Panc1 (cell line): ENCODE data around the gene TEK. TPM values are rescaled to one million over a fixed set of nuclear protein-coding genes. Genes with fewer than 3 reads are reported as not detected.

ENCODE experiments used
- ATAC-seq: fragments of 200-7000 bp; cut with Tn5 transposase; 2 replicates; pipeline ENCODE4 v1.9.1; 2020; ENCODE audit warnings: mild to moderate bottlenecking, moderate library complexity
- BruUV-seq: library from RNA; stranded (reverse); fragments of 400-500 nt; replicated peaks from 2 replicates; lab custom pipeline; 2021; lab: Mats Ljungman, UMichigan
- CTCF ChIA-PET: fragments of 300-600 bp; sonication (Branson Sonifier 250); formaldehyde crosslinking; loops from one replicate; lab custom pipeline; 2022; ENCODE audit warnings: antibody characterized with exemption; lab: Charles Lee
- POLR2A ChIA-PET: fragments of 300-600 bp; sonication (Branson Sonifier 250); formaldehyde crosslinking; loops from one replicate; lab custom pipeline; 2022; ENCODE audit warnings: antibody characterized with exemption; lab: Charles Lee
- DNase-seq: peaks from one replicate; pipeline ENCODE4 v3.0.0-alpha.2; 2010; ENCODE audit warnings: low read depth, low spot score
- H3K27ac ChIP-seq: 2 replicates; pipeline ENCODE4 v1.5.1; 2011; ENCODE audit warnings: mild to moderate bottlenecking, low read length, inconsistent platforms
- H3K27me3 ChIP-seq: fragments of 200-500 bp; sonication (Bioruptor generic); 2 replicates; pipeline ENCODE4 v1.6.0; 2014; ENCODE audit warnings: low read length, inconsistent platforms; ENCODE audit not compliant: control insufficient read depth, insufficient read depth
- H3K36me3 ChIP-seq: fragments of 200-500 bp; sonication (Bioruptor generic); 2 replicates; pipeline ENCODE4 v1.5.1; 2014; ENCODE audit warnings: inconsistent platforms, mild to moderate bottlenecking, low read length, moderate library complexity; ENCODE audit not compliant: control insufficient read depth, insufficient read depth
- H3K4me1 ChIP-seq: 2 replicates; pipeline ENCODE4 v1.5.1; 2011; ENCODE audit warnings: inconsistent platforms, mild to moderate bottlenecking, low read length, moderate library complexity; ENCODE audit not compliant: control insufficient read depth, insufficient read depth
- H3K4me3 ChIP-seq, 2 experiments: 2 replicates each; pipeline ENCODE4 v1.5.1; 2011 to 2012; ENCODE audit warnings: low read depth in 2 of 2, low read length in 2 of 2, mild to moderate bottlenecking in 2 of 2, inconsistent platforms in 1 of 2, moderate library complexity in 1 of 2
- H3K9me3 ChIP-seq: fragments of 200-500 bp; sonication (Bioruptor generic); 2 replicates; pipeline ENCODE4 v1.5.1; 2014; ENCODE audit warnings: low read depth, mild to moderate bottlenecking, inconsistent platforms, low read length, moderate library complexity; ENCODE audit not compliant: control insufficient read depth, insufficient read depth
- CTCF ChIP-seq: fragments of 450-650 bp; IDR thresholded peaks from 2 replicates; pipeline ENCODE4 v1.5.1; 2017; ENCODE audit warnings: mild to moderate bottlenecking
- POLR2AphosphoS5 ChIP-seq: IDR thresholded peaks from 2 replicates; pipeline ENCODE4 v1.6.1; 2012; ENCODE audit warnings: mild to moderate bottlenecking, low read depth, low read length, moderate library complexity
- SIN3A ChIP-seq: IDR thresholded peaks from 2 replicates; pipeline ENCODE4 v1.6.1; 2012; ENCODE audit warnings: low read depth, mild to moderate bottlenecking, low read length, moderate library complexity, borderline replicate concordance; ENCODE audit not compliant: insufficient read depth
- TCF7L2 ChIP-seq: IDR thresholded peaks from 2 replicates; pipeline ENCODE4 v1.6.1; 2011; ENCODE audit warnings: mild to moderate bottlenecking, low read depth, low read length, inconsistent platforms
- in situ Hi-C: cut with HindIII; loops from 2 replicates; pipeline ENCODE4 v1.10.0; 2016; ENCODE audit warnings: low sequenced_read_pairs, low pct_unique_long_range_greater_than_20kb
- intact Hi-C: fragments of 100-400 bp; cut with micrococcal nuclease; formaldehyde crosslinking; loops from one replicate; pipeline ENCODE4 v1.10.0; 2022; ENCODE audit not compliant: unreplicated experiment
- total RNA-seq: library from RNA; stranded (reverse); gene quantifications from one replicate; pipeline ENCODE4 v1.2.1, GENCODE V29; 2021; ENCODE audit not compliant: unreplicated experiment
- TF ChIP-seq, protein P1 (sequence below), 2 experiments: IDR thresholded peaks; 2 replicates each; pipeline ENCODE4 v1.6.1; 2011 to 2012; ENCODE audit warnings: low read depth in 2 of 2, control low read depth in 1 of 2, low read length in 1 of 2, mild to moderate bottlenecking in 1 of 2, moderate library complexity in 1 of 2; ENCODE audit not compliant: insufficient read depth in 1 of 2

The TEK gene
- total RNA-seq, 1 experiment from 2014 or later: not detected

GRCh38 chr9:27168951-27169350 lies 59.9 kb downstream of the TEK start:
- H3K4me3 ChIP-seq: no peak overlapping the region
- H3K27me3 ChIP-seq: no peaks in the 10 kb centered on the region
- H3K27ac ChIP-seq: no peak overlapping the region
- TF ChIP-seq POLR2AphosphoS5 (no peak), SIN3A (no peak), CTCF (no peak), TCF7L2 (no peak)
- TF ChIP-seq, protein P1, sequence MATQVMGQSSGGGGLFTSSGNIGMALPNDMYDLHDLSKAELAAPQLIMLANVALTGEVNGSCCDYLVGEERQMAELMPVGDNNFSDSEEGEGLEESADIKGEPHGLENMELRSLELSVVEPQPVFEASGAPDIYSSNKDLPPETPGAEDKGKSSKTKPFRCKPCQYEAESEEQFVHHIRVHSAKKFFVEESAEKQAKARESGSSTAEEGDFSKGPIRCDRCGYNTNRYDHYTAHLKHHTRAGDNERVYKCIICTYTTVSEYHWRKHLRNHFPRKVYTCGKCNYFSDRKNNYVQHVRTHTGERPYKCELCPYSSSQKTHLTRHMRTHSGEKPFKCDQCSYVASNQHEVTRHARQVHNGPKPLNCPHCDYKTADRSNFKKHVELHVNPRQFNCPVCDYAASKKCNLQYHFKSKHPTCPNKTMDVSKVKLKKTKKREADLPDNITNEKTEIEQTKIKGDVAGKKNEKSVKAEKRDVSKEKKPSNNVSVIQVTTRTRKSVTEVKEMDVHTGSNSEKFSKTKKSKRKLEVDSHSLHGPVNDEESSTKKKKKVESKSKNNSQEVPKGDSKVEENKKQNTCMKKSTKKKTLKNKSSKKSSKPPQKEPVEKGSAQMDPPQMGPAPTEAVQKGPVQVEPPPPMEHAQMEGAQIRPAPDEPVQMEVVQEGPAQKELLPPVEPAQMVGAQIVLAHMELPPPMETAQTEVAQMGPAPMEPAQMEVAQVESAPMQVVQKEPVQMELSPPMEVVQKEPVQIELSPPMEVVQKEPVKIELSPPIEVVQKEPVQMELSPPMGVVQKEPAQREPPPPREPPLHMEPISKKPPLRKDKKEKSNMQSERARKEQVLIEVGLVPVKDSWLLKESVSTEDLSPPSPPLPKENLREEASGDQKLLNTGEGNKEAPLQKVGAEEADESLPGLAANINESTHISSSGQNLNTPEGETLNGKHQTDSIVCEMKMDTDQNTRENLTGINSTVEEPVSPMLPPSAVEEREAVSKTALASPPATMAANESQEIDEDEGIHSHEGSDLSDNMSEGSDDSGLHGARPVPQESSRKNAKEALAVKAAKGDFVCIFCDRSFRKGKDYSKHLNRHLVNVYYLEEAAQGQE (IDR thresholded peaks at IDR 0.05; ENCODE audit: insufficient read depth in 1 of 2, low read depth in 2 of 2, low read length in 1 of 2): no peak
- BruUV-seq: no TSS peak
- no peaks in the 10 kb centered on the region for H3K36me3 ChIP-seq
- DNase-seq: no peak
- no peak for ATAC-seq
- ChIA-PET POLR2A (no interaction called here), CTCF (no interaction called here)
- no peaks in the 10 kb centered on the region for H3K4me1 ChIP-seq
- in situ Hi-C loops: no loop called here
- intact Hi-C loops: no loop called here
- no peaks in the 10 kb centered on the region for H3K9me3 ChIP-seq

DNA sequence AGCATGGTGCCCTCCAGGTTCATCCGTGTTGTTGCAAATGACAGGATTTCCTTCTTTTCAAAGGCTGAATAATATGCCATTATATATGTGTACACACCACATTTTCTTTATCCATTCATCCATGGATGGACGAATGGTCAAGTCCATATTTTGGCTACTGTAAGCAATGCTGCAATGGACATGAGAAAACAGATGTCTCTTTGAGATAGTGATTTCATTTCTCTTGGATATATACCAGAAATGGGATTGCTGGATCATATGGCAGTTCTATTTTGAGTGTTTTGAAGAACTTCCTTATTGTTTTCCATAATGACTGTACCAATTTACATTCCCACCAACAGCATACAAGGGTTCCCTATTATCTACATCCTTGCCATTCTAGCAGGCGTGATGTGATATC lies 67.9 kb downstream of the TEK start:
- POLR2A ChIA-PET: no interaction called here
- Histone ChIP-seq H3K9me3 (no peaks in the 10 kb centered on the region), H3K27ac (no peak overlapping the region), H3K4me1 (no peaks in the 10 kb centered on the region), H3K27me3 (no peaks in the 10 kb centered on the region), H3K4me3 (no peak overlapping the region), H3K36me3 (no peaks in the 10 kb centered on the region)
- CTCF ChIA-PET: no interaction called here
- intact Hi-C loops: no loop called here
- no peak for DNase-seq
- ATAC-seq: no peak
- in situ Hi-C loops: no loop called here
- BruUV-seq: no TSS peak
- TF ChIP-seq, protein P1 (IDR thresholded peaks at IDR 0.05; ENCODE audit: insufficient read depth in 1 of 2, low read depth in 2 of 2, low read length in 1 of 2): no peak
- TF ChIP-seq POLR2AphosphoS5 (no peak), SIN3A (no peak)
